CD4-positive, alpha-beta T cell treated with Interleukin-4 for 1 hour (primary cell): ENCODE data around the gene CXCR1.
"Not testable (repeated sequence)": the region's sequence is repeated elsewhere in the genome, so short reads cannot be mapped to it uniquely, and the experiment has no call there.

Source experiments
- DNase-seq, 2 donors: peaks; one replicate each; pipeline ENCODE4 v3.0.0-alpha.2; 2020 to 2022

CXCR1 gene

DNA sequence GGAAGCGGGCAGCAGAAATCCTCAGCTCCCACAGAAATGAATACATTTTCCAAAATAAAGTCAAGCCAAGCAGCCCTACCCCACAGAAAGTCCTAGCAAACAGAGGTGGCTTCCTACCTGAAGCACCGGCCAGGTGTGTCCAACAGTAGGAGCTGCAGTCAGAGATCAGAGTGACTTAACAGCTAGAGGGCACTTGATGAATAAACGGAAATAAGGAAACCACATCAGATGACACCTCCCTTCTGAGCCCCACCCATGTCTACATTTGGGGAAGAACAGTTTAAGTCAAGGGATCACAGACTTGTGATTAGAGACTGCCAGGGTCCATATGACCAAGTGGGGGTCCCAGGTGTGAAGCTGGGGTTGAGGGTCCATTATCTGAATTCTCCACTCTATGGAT lies at the start of gene CXCR1:
Gene CXCR1, minus strand, starts transcription at position 172 of the 400 bp plus-strand sequence. CDS start 1,751 bp downstream, outside the sequence.
- DNase-seq: peak; percentile 62 to 73

DNA sequence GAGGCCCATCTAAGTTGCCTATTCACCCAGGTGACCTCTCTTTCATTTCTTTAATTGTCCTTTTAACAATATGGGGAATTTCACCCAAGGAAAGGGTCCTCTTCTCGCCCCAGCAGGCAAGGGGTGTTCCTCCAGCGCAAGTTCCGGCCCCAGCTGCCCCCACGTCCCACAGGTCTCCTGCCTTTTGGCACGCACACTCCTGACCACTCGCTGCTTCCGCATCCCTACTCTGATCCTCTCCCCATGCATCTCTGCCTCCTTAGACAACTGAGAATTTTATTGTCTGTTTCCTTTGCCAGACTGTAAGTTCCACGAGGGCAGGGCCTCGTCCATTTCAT lies 49.5 kb upstream of the CXCR1 start:
- no peak for DNase-seq

DNA sequence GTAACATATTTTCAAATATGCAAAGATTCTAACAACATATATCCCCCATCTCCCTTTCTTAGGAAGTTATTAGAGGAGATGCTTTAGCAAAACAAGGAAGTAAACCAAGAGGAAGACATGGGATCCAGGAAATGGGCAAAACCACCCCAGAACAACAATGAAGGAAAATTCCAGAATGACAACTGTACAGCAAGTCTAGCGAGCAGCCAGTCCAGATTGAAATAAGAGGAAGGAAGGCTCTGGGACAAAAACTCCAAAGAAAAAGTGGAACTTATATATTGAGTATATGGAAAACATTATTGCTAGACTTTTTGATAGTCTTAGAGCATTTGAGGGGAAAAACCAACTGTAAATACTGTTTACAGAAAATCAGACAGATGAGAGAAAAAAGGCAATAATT lies 47.4 kb upstream of the CXCR1 start:
- no peak for DNase-seq

DNA sequence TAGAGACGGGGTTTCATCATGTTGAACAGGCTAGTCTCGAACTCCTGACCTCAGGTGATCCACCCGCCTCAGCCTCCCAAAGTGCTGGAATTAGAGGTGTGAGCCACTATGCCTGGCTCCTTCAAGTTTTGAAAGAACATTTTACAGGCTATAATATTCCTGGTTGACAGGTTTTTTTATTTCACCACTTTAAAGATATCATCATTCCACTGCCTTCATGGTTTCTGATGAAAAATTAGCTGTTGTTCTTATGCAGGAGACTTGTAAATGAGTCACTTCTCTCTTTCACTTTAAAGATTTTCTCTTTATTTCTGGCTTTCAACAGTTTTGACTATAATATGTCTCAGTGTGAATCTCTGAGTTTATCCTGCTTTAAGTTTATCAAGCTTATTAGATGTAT lies 42.3 kb upstream of the CXCR1 start:
- DNase-seq: no peak

DNA sequence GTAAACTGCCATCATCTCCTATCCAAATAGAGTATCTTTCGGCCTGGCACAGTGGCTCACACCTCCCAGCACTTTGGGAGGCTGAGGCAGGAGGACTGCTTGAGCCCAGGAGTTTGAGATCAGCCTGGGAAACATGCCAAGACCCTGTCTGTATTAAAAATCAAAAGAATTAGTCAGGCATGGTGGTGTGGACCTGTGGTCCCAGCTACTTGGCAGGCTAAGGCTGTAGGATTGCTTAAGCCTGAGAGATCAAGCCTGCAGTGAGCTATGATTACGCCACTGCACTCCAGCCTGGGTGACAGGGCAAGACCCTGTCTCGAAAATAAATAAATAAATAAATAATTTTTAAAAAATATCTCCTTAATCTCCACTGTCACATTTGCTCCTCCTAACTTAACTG lies 35.5 kb upstream of the CXCR1 start:
- DNase-seq: no peak

DNA sequence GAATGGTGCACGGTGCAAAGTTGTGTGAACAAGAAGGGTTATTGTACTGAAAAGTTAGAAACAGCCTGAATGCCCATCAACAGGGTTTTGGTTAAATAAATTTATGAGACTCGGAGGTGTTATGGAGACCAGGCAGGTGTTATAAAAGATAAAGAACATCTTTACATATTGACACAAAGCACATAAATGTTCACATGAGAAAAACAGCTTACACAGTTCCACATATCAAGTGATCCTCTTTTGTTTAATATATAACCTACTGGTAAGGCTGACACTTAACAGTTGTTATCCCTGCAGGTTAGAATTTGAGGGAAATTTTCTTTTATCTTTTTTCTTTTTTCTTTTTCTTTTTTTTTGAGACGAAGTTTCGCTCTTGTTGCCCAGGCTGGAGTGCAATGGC lies 30.2 kb upstream of the CXCR1 start:
- DNase-seq: no peak

DNA sequence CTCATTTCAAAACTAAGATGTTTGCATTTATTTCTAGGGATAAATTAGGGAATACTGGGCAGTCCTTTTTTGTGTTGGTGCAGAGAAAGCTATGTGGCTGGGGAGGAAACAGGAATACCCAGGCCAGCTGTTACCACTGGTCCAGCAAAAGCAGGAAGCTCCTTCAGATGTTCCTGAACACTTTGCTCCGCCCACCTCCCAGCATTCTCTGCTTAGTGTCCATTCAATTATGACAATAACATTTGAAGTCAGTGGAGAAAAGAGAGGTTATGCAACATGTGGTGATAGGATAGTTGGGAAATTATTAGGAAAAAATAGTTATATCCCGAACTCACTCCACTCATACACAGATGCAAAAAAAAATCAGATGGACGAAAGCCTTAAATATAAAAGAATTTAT lies 28.1 kb upstream of the CXCR1 start:
- no peak for DNase-seq

DNA sequence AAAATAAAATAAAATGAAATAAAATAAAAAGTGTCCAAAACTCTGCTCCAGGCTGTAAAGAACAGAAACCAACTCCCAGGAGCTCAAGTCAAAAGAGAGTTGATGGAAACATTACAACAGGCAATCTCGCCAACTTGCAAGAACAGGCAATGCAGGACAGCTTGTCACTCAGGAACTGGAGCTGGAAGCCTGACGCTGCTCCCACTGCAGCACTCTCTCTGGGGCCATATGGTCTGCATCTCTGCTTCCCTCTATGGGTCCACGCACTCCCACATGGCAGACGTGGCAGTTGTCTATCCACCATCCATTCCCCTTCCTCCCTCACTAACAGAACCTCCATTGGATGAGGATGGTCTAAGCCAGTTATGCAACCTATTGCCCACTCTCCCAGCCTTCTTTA lies 26.9 kb upstream of the CXCR1 start:
- no peak for DNase-seq

DNA sequence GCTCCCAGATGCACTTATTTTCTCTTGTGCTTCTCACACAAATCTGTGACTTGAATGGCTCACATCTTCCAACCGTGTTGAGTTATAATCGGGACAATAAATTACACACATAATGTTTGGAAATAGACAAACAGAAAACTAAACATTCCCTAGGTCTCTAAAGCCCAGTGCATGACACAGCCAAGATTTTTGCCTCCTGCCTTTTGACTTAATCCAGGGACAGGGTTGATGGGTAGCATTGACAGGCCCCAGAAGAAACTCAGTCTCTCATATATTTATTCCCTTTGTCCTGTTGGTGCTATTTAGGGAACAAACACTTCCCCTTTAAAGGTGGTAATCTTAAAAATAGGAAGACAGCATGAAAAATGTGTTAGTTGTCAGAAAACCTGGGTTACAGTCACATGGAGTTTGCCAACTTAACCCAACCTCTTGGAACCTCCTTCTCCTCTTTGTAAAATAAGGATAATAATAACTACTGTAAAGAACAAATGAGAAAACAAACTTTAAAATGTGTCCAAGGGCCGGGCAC lies 26.2 kb upstream of the CXCR1 start:
- DNase-seq: no peak

DNA sequence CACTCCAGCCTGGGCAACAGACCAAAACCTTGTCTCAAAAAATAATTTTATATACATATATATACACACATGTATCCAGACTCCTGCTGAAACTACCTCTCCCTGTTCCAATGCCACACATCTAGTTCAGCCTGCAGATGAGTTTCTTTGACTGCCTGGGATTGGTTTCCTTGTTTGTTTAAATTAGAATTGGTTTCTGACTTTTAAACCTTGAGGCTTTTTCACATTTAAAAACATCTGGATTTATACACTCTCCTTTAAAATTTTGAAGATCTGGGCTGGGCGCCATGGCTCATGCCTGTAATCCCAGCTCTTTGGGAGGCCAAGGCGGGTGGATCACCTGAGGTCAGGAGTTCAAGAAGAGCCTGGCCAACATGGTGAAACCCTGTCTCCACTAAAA lies 21.8 kb upstream of the CXCR1 start:
- DNase-seq: no peak

DNA sequence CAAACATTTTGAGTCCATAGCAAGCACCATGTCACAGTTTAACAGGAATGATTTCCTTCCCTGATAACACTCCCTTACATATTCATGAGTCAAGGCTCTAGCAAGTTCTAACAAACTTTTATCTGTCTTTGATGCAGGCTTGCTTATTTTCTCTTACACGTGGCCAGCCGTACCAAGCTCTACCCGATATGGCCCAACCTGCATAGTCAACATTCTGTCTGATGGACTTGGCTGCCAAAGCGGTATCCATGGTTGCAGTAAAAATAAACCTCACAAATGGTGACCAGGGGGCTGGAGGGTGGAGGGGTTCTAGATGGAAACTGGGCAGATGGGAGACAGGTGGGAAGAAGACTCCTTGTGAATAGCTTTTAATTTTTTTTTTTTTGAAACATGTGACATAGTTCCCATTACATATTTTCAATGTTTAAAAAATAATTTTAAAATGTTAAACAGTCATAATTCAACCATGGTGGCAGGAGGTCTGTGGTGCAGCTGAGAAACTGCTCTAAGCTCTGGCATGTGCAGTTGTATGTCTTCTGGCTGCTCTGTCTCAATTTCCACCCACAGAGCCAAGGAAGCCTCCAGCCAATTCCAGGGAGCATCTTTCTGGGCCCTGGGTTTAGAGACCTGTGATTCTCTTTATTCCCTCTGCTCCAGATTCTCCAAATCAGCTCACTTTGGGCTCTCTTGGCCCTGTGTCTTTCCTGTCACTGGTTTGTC lies 20.7 kb upstream of the CXCR1 start:
- no peak for DNase-seq

DNA sequence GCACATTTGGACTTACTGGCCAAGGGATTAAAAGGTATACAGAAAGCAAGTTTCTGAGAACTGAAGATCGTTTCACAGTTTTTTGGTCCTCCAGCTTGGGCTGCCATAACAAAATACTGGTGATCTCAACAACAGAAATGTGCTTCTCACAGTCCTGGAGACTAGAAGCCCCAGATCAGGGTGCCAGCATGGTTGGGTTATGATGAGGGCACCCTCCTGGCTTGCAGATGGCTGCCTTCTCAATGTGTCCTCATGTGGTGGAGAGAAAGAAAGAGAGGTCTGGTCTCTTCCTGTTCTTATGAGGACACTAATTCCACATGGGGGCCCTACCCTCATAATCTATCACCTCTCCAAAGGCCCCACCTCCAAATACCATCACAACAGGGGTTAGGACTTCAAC lies 20.1 kb upstream of the CXCR1 start:
- DNase-seq: no peak

DNA sequence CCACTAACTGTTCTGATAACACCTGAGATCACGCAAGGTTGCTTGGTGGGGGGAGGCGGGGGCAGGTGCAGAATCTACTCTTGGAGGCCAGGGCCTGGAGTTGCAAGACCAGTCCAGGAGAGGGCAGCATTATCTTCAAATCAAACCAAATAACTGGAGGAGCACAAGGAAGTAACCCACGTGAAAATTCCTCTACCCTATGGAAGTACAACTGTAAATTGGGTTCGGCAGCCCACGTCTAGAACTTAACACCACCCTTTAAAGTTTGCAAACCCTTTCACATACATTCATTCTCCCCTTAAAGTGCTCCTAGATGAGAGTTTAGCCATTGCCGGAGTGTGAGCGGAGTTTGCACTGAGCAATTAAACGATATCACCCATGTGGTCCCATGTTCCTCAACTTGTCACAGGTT lies 19.6 kb upstream of the CXCR1 start:
- DNase-seq: peak; percentile 78 to 82

DNA sequence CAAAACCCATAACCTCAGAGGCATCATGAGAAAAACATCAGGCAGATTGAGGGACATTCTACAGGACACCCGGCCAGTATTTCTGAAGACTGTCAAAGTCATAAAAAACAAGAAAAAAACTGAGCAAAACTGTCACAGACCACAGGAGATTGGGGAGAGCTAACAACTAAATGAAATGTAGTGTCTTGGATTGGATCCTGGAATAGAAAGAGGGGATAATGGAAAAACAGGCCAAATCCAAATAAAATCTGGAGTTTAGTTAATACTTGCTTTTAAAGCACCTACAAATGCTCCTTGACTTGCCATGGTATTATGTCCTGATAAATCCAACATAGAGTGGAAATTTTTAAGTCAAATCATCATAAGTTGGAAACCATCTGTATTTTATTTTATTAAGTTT lies 17.6 kb upstream of the CXCR1 start:
- no peak for DNase-seq

DNA sequence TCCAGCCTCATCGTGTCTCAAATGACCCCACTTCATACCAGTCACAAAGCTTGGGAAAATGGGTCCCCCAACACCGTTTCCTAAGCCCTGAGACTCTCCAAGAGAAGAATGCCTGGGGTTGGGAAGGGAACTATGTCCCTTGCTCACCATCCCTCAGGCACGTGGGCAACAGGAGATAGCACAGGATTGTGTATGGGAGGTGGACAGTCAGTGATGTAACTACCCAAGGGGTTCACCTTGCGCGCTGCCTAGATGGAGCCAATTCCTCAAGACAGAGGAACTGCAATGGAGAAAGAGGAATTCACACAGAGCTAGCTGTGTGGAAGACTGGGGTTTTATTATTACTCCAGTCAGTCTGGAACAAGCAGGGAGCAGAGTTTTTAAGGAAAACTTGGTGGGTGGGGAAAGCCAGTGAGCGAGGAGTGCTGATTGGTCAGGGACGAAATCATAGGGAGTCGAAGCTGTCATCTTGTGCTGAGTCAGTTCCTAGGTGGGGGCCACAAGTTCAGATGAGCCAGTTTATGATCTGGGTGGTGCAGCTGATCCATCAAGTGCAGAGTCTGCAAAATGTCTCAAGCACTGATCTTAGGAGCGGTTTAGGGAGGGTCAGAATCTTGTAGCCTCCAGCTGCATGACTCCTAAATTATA lies 13.8 kb upstream of the CXCR1 start:
- no peak for DNase-seq

DNA sequence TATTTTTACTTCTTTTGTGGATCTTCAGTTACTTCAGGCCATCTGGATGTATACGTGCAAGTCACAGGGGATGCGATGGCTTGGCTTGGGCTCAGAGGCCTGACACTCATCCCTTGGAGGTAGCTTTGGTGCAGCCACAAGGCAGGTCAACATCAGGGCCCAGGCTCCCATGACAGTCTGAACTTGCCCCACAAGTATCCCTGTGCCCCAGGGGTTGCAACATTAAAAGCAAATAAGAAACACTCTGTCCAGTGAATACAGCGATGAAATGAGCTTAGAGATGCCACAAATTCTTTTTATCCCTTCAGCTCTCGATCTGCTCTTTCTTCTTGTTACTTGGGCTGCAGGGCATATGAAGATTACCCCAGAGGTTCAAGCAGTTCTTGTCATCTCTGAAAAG lies 13.0 kb upstream of the CXCR1 start:
- DNase-seq: no peak

DNA sequence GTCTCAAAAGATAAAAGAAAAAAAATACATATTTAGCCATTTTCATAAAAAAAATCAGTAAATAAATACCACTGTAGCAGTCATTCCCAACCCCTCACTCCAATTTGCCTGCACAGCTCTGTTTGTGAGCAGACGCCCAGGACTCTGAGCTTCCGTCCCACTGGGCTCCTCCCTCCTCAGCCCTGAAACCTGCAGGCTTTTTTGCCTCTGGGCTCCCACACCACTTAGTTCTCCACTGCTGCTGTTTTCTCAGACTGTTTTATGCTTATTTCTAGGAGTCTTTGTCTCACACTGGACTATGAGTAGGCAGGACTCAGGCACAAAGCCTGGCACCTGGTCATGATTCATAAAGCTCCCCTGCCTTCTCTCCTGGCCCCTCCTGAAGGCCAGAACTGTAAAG lies 6.1 kb upstream of the CXCR1 start:
- DNase-seq: no peak

DNA sequence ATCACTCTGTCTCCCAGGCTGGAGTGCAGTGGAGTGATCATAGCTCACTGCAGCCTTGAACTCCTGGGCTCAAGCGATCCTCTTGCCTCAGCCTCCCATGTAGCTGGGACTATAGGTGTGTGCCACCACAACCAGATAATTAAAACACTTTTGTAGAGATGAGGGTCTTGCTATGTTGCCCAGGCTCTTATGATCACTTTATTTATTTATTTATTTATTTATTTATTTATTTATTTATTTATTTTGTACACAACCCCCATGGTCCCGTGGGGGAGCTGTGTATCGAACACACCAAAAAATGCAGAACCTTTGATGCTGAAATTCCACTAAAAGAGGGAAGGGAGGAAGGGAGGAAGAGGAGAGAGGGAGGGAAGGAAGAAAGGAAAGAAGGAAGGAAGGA lies 5.0 kb upstream of the CXCR1 start:
- DNase-seq: not testable (repeated sequence)

DNA sequence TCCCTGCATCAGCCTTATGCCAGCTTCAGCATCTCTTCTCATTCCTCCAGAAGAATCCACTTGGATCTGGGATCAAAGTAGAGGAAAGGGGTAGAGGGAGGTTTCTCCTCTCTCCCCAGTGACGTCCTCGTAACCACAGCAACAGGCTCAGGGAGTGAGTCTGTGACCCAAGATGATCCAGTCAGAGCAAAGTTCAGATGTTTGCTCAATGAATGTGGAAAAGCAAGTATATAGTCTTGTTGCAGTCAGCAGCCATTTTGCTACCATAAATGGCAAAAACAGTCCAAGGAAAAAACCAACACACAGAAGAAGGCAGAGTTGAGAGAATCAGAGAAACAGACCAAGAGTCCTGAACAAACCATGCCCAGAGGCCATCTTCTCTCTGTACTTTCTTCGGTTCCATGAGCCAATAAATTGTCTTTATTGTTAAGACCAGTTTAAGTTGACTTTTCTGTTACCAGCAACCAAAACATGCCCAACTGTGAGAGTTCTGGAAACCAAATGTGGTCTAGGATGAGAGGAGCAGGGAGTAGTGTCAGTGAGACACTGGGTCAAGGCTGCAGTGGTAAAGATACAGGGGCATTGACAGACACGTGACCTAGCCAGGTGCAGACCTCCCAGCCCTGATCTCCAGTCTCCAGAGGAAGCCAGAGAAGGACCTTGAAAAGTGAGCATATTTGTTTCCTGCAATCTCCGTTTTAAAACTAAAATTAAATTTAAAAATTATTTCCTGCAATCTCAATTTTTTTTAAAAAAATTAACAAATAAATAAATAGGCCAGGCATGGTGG lies 3.2 kb upstream of the CXCR1 start:
- no peak for DNase-seq

DNA sequence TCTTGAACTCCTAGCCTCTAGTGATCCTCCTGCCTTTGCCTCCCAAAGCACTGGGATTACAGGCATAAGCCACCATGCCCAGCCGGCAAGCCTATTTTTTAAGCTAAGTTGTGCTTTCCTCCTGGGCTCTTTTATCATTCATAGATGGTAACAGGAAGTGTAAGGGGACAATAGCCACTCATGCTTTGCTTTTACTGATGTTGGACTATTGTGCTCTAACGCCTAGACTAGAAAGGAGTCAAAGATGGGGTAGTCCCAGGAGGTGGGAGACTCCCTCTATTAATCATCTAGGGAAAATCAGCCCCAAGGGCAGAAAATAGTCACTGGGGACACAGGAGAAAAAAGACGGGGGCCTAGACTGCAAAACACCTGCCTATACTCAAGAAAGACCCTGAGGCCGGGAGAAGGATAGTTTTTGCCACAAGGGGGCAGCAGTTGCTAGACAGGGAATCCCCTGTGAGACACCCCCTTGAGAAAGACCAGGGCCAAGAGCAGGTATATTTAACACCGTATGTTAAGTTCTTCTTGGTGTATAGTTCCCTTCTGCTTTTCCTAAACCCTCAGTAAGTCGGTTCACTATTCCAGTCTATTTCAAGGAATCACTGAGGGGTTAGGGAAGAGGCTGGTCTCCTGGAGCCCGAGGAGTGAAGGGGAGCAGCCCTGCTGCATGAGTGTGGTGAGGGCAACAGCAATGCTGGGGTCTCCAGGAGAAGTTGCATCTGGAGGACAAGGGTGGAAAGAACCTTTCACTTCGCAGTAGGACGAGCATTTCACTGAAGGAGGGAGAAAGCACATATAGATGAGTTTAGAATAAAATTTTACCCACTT lies 2.1 kb upstream of the CXCR1 start:
- peak; percentile 67 to 76 for DNase-seq

DNA sequence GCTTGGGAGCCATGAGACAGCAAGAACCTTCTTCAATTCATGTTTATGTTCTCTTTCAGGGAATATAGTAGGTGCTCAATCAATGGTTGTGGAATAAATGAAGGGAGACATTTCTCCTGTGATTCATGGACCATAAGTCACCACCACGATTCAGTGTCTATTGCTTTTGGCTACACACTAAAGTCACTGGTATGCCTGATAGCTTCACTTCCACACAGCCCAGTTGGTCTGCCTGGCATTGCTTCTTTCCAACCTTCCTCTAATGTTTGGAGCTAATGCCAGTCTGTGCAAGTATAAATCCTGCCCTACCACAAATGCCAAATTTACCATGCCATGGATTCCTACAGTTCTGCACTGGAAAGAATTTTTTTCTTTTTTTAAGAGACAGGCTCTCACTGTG lies 1.3 kb upstream of the CXCR1 start:
- DNase-seq: no peak

DNA sequence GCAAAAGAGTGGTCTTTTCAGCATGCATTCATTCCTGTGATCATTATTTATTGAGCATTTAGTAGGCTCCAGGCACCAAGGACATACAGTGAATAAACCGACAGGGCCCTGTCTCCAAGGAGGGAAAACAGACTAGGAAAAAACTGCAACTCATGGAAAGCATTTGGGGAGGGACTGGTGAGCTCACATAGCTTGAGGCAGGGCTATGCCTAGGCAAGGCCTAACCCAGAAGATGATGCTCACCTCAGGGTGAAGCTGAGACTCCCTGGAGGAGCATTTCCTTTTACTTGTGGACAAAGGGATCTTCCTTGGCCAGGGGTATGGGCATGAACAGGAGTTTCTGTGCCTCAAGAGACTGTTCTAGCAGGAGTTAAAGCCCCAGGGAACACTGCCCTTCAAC lies 3.9 kb downstream of the CXCR1 start:
- DNase-seq: no peak

DNA sequence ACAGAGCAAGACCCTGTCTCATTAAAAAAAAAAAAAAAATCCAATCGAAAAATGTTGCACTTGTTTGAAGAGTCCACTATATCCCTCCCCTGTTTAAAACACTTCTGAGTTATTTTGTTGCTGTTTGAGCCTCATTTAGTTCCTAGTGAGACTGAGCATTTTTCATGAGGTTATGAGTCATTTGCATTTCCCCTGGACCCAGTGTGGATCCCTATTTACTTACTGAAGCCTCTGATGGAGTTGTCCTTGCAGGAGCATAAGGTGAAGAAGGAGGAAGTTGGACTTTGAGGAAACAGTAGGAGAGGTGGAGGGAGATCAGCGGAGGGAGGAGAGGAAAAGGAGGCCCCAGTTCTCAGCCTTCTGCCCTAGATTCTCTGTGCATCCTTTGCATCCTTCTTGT lies 5.1 kb downstream of the CXCR1 start:
- no peak for DNase-seq
